Neural cell (in vitro differentiated cells): ENCODE data around the gene RIPOR2.

Experiments used
- EP300 ChIP-seq: fragments of 450-650 bp; conservative IDR thresholded peaks from 2 replicates; pipeline ENCODE4 v1.6.1; 2014; ENCODE audit warnings: antibody characterized with exemption, mild to moderate bottlenecking, moderate library complexity; ENCODE audit not compliant: poor library complexity, severe bottlenecking
- EZH2 ChIP-seq: fragments of 200-600, 300-800 bp; shearing (Covaris generic), sonication (generic); IDR thresholded peaks from 2 replicates; pipeline ENCODE4 v1.6.1; 2014; ENCODE audit warnings: antibody characterized with exemption, low read length, borderline replicate concordance, mild to moderate bottlenecking; ENCODE audit not compliant: insufficient read depth, poor library complexity, severe bottlenecking
- MXI1 ChIP-seq: fragments of 450-650 bp; conservative IDR thresholded peaks from 2 replicates; pipeline ENCODE4 v1.6.1; 2014; ENCODE audit warnings: antibody characterized with exemption, mild to moderate bottlenecking; ENCODE audit not compliant: poor library complexity, severe bottlenecking
- POLR2AphosphoS5 ChIP-seq: IDR thresholded peaks from 2 replicates; pipeline ENCODE4 v1.6.1; 2012
- SMC3 ChIP-seq: fragments of 450-650 bp; conservative IDR thresholded peaks from 2 replicates; pipeline ENCODE4 v1.6.1; 2014; ENCODE audit warnings: antibody characterized with exemption, mild to moderate bottlenecking, moderate library complexity; ENCODE audit not compliant: poor library complexity
- TF ChIP-seq, protein P1 (sequence below): fragments of 450-650 bp; IDR thresholded peaks from 2 replicates; pipeline ENCODE4 v1.5.1; 2014; ENCODE audit warnings: antibody characterized with exemption, mild to moderate bottlenecking, moderate library complexity; ENCODE audit not compliant: poor library complexity, severe bottlenecking

DNA sequence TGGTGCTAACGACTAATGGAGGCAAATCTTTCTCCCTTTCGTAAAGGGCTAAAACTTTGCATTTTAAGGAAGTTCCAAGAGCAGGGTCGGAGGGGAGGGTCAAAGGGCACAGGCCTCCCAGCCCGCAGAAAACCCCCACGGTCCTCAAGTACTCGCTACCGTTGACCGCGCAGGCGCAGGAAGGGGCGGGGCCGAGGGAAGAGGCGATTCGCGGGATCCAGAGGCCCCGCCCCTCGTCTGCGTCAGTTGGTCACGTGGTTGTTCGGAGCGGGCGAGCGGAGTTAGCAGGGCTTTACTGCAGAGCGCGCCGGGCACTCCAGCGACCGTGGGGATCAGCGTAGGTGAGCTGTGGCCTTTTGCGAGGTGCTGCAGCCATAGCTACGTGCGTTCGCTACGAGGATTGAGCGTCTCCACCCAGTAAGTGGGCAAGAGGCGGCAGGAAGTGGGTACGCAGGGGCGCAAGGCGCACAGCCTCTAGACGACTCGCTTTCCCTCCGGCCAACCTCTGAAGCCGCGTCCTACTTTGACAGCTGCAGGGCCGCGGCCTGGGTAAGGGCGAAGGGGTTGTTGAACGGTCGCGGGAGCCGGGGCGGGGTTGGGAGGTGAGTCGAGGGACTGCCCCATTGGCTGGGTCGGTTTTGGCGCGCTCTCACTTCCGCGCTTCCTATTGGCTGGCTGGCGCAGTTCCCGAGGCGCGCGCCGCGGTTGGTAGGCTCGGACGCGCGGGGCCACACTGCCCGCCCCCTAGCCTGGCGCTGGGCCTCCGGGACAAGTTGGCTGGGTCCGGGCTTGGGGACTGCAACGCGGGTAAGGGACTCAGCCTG is 160.9 kb downstream of the RIPOR2 start, which contains the start of gene GMNN:
- TF ChIP-seq, protein P1, sequence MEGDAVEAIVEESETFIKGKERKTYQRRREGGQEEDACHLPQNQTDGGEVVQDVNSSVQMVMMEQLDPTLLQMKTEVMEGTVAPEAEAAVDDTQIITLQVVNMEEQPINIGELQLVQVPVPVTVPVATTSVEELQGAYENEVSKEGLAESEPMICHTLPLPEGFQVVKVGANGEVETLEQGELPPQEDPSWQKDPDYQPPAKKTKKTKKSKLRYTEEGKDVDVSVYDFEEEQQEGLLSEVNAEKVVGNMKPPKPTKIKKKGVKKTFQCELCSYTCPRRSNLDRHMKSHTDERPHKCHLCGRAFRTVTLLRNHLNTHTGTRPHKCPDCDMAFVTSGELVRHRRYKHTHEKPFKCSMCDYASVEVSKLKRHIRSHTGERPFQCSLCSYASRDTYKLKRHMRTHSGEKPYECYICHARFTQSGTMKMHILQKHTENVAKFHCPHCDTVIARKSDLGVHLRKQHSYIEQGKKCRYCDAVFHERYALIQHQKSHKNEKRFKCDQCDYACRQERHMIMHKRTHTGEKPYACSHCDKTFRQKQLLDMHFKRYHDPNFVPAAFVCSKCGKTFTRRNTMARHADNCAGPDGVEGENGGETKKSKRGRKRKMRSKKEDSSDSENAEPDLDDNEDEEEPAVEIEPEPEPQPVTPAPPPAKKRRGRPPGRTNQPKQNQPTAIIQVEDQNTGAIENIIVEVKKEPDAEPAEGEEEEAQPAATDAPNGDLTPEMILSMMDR = peak; percentile 14
- TF ChIP-seq POLR2AphosphoS5 (peak; percentile 66), EP300 (no peak), EZH2 (no peak), SMC3 (no peak), MXI1 (peak; percentile 91)
